ENCODE results near the gene GPR142. TPM values are rescaled to one million over a fixed set of nuclear protein-coding genes. Genes with fewer than 3 reads are reported as not detected.
A peak's percentile ranks its signal among the peaks of the same experiment; 100 is the strongest.
"Not testable (repeated sequence)": the region's sequence is repeated elsewhere in the genome, so short reads cannot be mapped to it uniquely, and the experiment has no call there.

Gene GPR142
- total RNA-seq, 1 experiment from 2014 or later, result not detected

DNA sequence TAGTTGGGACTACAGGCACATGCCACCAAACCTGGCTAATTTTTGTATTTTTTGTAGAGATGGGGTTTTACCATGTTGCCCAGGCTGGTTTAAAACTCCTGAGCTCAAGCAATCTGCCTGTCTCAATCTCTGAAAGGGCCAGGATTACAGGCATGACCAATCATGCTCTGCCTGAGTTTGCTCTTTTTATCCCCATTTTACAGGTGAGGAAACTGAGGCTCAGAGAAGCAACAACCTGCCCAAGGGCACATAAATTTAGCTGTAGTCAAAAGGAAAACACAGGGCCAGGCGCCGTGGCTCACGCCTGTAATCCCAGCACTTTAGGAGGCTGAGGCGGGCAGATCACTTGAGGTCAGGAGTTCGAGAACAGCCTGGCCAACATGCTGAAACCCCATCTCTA, 38.0 kb downstream of the GPR142 start:
- H3K27me3 ChIP-seq (ENCODE audit: control insufficient read depth, insufficient read depth, low read length); H3K36me3 ChIP-seq (replicated peaks; ENCODE audit: control insufficient read depth, insufficient read depth, low read length); DNase-seq; H3K4me3 ChIP-seq (ENCODE audit: insufficient read depth, low read depth, low read length): not testable (repeated sequence)

DNA sequence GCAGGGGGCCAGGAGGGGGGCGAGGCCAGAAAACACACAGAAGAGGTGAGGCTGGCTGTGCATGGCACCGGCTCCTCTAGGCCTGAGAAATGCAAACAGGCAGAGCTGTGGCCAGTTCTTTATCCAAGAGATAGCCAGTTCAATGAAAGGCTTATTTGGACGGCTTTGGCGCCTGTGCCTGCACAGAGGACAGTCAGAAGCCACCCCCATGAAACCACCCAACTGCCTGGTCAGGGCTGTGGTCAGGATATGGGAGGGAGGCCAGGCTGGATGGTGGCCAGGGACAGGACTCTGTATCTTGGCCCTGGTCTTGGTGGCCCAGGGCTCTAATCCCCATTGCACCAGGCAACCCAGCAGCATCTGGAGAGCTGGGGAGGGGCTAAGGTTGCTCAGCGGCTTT, 40.1 kb downstream of the GPR142 start:
- no peaks in the 10 kb centered on the region for H3K27me3 ChIP-seq (ENCODE audit: control insufficient read depth, insufficient read depth, low read length)

DNA sequence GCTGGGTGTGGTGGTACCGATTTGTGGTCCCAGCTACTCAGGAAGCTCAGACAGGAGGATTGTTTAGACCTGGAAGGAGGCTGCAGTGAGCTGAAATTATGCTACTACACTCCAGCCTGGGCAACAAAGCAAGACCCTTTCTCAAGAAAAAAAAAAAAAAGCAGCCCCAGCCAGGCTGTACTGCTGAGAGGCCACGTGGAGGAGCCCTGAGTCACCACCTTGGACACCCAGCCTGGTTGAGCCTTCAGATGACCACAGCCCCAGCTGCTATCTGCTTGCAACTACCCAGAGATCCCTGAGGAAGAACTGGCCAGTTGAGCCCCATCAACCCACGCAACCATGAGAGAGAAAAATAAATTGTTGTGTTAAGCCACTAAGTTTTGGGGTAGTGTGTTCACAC, 41.0 kb downstream of the GPR142 start:
- no peaks in the 10 kb centered on the region for H3K36me3 ChIP-seq (replicated peaks; ENCODE audit: control insufficient read depth, insufficient read depth, low read length)
- no peaks in the 10 kb centered on the region for H3K27me3 ChIP-seq (ENCODE audit: control insufficient read depth, insufficient read depth, low read length)

More for the DNA sequence above, 40.1 kb downstream of the GPR142 start:
- H3K36me3 ChIP-seq (replicated peaks; ENCODE audit: control insufficient read depth, insufficient read depth, low read length), result no peaks in the 10 kb centered on the region
- H3K4me3 ChIP-seq (ENCODE audit: insufficient read depth, low read depth, low read length), result no peak overlapping the region
- no peak for DNase-seq

DNA sequence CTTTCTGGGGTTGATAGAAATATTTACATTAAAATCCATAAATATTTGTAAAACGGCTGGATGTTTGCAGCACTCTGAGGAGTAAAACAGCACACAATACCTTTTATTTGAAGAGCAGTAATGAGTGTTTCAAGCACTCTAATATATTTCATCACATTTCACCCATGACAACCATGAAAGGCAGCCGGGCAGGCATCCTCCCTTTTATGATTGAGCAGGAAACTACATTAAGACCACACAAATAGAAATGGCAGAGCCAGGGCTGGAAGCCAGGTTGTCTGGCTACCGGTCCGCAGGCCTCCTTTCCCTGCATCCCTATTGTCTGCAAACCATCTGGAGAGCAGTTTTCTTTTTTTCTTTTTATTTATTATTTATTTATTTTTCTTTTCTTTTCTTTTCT, 41.5 kb downstream of the GPR142 start:
- no peak overlapping the region for H3K4me3 ChIP-seq (ENCODE audit: insufficient read depth, low read depth, low read length)
- peak; percentile 9 for DNase-seq

More for the DNA sequence above, 41.0 kb downstream of the GPR142 start:
- peak; percentile 34 for DNase-seq
- no peak overlapping the region for H3K4me3 ChIP-seq (ENCODE audit: insufficient read depth, low read depth, low read length)

DNA sequence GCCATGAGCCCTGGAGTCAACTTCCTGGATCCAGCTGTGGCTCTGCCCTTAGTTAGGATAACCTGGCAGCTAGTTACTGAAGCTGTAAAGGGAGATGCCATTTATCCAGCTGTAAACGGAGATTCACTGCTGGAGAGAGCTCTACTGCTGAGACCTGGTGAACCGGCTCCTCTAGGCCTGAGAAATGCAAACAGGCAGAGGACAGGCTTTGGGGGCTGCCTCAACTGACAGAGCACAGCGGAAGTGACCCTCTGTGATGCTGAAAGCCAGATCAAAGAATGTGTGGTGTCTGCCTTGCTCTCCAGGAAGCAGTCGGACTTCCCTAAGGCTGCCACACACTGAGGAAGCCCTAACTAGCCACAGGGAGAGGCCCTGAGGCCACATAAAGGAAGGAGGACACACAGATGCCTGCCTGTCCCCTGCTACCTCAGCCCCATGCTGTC, 42.7 kb downstream of the GPR142 start:
- H3K36me3 ChIP-seq (replicated peaks; ENCODE audit: control insufficient read depth, insufficient read depth, low read length), result no peaks in the 10 kb centered on the region
- DNase-seq, result peak; percentile 48
- no peaks in the 10 kb centered on the region for H3K27me3 ChIP-seq (ENCODE audit: control insufficient read depth, insufficient read depth, low read length)
- H3K4me3 ChIP-seq (ENCODE audit: insufficient read depth, low read depth, low read length), result no peak overlapping the region

More for the DNA sequence above, 41.5 kb downstream of the GPR142 start:
- no peaks in the 10 kb centered on the region for H3K36me3 ChIP-seq (replicated peaks; ENCODE audit: control insufficient read depth, insufficient read depth, low read length)
- no peaks in the 10 kb centered on the region for H3K27me3 ChIP-seq (ENCODE audit: control insufficient read depth, insufficient read depth, low read length)

DNA sequence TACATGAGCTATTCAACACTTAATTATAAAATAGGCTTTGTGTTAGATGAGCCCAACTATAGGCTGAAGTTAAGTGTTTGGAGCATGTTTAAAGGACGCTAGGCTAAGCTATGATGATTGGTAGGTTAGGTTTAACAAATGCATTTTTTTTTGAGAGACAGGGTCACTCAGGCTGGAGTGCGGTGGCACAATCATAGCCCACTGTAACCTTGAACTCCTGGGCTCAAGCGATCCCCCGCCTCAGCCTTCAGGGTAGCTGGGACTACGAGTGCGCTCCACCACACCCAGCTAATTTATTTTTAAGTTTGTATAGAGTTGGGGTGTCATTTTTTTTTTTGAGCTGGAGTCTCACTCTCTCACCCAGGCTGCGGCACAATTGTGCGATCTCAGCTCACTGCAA, 45.3 kb downstream of the GPR142 start:
- no peak for DNase-seq
- no peak overlapping the region for H3K4me3 ChIP-seq (ENCODE audit: insufficient read depth, low read depth, low read length)

DNA sequence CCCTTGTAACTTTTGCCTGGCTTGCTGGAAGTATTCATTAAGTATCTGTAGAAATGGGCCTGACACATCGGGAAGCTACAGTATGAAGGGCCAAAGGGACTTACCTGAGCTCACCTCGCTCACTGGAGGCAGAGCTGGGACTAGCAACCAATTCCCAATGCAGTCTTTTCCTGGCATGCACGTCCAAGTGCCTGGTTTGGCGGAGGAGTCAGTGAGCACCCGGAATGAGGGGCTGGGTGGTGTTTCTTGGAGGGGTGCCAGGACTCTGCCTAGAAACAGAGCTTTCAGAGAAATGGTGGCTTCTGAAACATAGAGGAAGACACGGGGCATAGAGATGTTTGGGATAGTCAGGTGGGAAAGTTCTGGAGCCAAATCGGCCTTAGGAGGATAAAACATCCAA, 46.2 kb downstream of the GPR142 start:
- no peaks in the 10 kb centered on the region for H3K27me3 ChIP-seq (ENCODE audit: control insufficient read depth, insufficient read depth, low read length)

More for the DNA sequence above, 45.3 kb downstream of the GPR142 start:
- Histone ChIP-seq H3K27me3 (ENCODE audit: control insufficient read depth, insufficient read depth, low read length) (no peaks in the 10 kb centered on the region), H3K36me3 (replicated peaks; ENCODE audit: control insufficient read depth, insufficient read depth, low read length) (no peaks in the 10 kb centered on the region)

DNA sequence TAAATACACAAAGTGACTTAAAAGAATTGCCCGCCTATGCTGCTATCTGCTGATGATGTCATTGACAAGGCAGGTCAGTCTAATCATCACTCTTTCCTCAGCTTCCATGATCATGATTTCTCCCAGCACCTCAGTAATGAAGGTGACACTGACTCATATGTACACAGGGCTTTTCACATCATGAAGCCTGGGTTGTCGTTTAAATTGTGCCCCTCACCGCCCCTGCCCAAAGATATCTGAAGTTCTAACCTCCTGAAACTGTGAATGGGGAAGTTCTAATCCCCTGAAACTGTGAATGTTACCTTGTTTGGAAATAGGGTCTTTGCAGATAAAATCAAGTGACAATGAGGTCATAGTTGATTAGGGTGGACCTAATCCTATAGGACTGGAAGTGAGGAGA, 47.2 kb downstream of the GPR142 start:
- Histone ChIP-seq H3K4me3 (ENCODE audit: insufficient read depth, low read depth, low read length) (no peak overlapping the region), H3K27me3 (ENCODE audit: control insufficient read depth, insufficient read depth, low read length) (no peaks in the 10 kb centered on the region), H3K36me3 (replicated peaks; ENCODE audit: control insufficient read depth, insufficient read depth, low read length) (no peaks in the 10 kb centered on the region)
- DNase-seq, result no peak

More for the DNA sequence above, 46.2 kb downstream of the GPR142 start:
- no peaks in the 10 kb centered on the region for H3K36me3 ChIP-seq (replicated peaks; ENCODE audit: control insufficient read depth, insufficient read depth, low read length)
- H3K4me3 ChIP-seq (ENCODE audit: insufficient read depth, low read depth, low read length), result no peak overlapping the region
- DNase-seq, result no peak

DNA sequence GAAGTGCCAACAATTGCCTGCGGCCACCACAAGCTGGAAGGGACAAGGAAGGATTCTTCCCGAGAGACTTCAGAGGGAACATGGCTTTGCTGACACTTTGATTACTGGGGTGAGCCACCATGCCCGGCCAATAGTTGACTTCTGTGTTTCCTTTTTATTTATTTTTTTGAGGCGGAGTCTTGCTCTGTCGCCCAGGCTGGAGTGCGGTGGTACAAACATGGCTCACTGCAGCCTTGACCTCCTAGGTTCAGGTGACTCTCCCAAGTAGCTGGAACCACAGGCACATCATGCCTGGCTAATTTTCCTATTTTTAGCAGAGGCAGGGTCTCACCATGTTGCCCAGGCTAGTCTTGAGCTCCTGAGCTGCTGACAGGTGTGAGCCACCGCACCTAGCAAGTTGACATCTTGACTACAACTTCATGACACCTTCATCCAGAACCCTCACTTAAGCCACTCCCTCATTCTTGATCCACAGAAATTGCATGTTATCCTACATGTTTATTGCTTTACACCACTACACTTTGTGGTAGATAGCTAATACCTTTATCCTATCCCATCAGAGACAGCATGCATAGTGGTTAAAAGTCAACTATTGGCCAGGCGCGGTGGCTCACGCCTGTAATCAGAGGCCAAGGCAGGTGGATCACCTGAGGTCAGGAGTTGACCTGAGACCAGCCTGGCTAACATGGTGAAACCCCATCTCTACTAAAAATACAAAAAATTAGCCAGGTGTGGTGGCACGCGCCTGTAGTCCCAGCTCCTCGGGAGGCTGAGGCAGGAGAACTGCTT, 48.5 kb downstream of the GPR142 start:
- no peak overlapping the region for H3K4me3 ChIP-seq (ENCODE audit: insufficient read depth, low read depth, low read length)
- H3K27me3 ChIP-seq (ENCODE audit: control insufficient read depth, insufficient read depth, low read length), result no peaks in the 10 kb centered on the region
- H3K36me3 ChIP-seq (replicated peaks; ENCODE audit: control insufficient read depth, insufficient read depth, low read length), result no peaks in the 10 kb centered on the region
- DNase-seq, result no peak

DNA sequence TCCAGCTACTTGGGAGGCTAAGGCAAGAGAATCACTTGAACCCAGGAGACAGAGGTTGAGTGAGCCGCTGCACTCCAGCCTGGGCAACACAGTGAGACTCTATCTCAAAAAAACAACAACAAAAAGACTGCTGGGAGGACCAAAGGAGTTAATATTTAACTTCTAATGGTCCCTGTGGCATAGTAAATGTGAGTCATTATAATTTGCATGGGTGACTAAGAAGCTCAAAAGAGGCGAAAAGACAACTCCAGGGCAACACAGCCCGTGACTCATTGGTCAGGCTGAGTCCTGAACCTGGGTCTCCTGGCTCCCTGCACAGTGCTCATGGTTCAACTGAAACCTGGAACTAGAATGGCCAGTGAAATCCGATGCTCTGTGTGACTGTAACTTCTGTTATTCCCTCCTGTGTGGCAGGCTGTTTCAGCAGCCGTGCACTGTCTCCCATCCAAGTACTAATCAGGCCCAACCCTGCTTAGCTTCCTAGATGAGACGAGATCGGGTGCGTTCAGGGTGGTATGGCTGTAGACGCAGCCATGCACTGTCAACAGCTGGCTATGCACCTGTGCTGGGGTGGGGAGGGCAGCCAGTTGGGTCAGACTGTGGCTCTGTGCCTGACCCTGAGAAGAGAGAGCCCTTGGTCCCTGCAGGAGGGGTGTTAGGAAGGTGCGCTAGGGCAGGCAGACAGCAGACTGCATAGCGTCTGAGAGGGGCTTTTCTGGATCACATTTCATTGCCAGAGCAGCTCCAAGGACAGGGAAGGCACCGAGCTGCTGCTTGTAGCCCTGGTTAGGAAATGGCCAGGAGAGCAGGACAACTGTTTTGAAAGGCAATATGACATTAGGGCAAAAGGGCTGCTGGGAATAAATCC, 50.1 kb downstream of the GPR142 start:
- Histone ChIP-seq H3K27me3 (ENCODE audit: control insufficient read depth, insufficient read depth, low read length) (no peaks in the 10 kb centered on the region), H3K36me3 (replicated peaks; ENCODE audit: control insufficient read depth, insufficient read depth, low read length) (no peaks in the 10 kb centered on the region), H3K4me3 (ENCODE audit: insufficient read depth, low read depth, low read length) (no peak overlapping the region)
- DNase-seq, result peak; percentile 54

DNA sequence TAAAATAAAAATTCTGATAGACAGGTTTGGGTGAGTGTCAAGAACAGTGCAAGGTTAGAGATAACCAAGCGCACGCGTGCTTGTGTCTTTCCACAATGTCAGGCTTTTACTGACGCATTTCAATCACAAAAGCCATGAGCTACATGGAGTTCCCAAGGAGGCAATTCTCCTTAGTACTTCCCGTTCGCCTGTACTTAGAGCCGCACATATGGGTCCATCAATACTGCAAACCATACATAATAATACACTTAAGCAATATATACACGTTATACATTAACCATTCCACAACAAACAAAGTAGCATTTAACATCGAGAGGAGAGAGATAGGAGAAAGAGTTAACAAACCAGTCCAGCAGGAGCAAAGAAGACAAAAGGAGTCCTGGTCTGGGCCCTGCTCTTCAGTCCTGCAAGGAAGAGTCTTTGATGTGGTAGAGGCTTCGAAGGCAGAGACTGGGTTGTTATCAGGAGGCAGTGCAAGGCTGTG, 52.7 kb downstream of the GPR142 start:
- H3K27me3 ChIP-seq (ENCODE audit: control insufficient read depth, insufficient read depth, low read length), result no peaks in the 10 kb centered on the region
- no peak for DNase-seq
- no peak overlapping the region for H3K4me3 ChIP-seq (ENCODE audit: insufficient read depth, low read depth, low read length)
- no peaks in the 10 kb centered on the region for H3K36me3 ChIP-seq (replicated peaks; ENCODE audit: control insufficient read depth, insufficient read depth, low read length)

Other genes starting within 250 kb of the GPR142 start
- gene RPL38, start 163.8 kb upstream of the GPR142 start, total RNA-seq (2014; rRNA removed; shearing (Covaris generic)), result 1,534 and 2,134 TPM in 2 replicates
- gene TTYH2, start 153.9 kb upstream of the GPR142 start, total RNA-seq (2014; rRNA removed; shearing (Covaris generic)), result 2.5 and 7.4 TPM in 2 replicates
- gene DNAI2, start 93.3 kb upstream of the GPR142 start, total RNA-seq (2014; rRNA removed; shearing (Covaris generic)), result not detected in 2 replicates
- 0.52 and 1.1 TPM in 2 replicates for gene KIF19, start 41.3 kb upstream of the GPR142 start, total RNA-seq (2014; rRNA removed; shearing (Covaris generic))
- 1.3 and 1.4 TPM in 2 replicates for gene BTBD17, start 5.6 kb upstream of the GPR142 start, total RNA-seq (2014; rRNA removed; shearing (Covaris generic))
- 35.3 and 48.8 TPM in 2 replicates for gene GPRC5C, start 64.6 kb downstream of the GPR142 start, total RNA-seq (2014; rRNA removed; shearing (Covaris generic))
- 0.07 and 0.48 TPM in 2 replicates for gene CD300A, start 99.1 kb downstream of the GPR142 start, total RNA-seq (2014; rRNA removed; shearing (Covaris generic))
- not detected in 2 replicates for gene CD300LB, start 164.0 kb downstream of the GPR142 start, total RNA-seq (2014; rRNA removed; shearing (Covaris generic))
- gene CD300C, start 178.6 kb downstream of the GPR142 start, total RNA-seq (2014; rRNA removed; shearing (Covaris generic)), result not detected in 2 replicates
- gene CD300H, start 200.0 kb downstream of the GPR142 start, total RNA-seq (2014; rRNA removed; shearing (Covaris generic)), result not detected in 2 replicates
- not detected in 2 replicates for gene CD300LD, start 224.8 kb downstream of the GPR142 start, total RNA-seq (2014; rRNA removed; shearing (Covaris generic))

Measured in H7 (cell line).